ENCODE data around the gene FAM120A.

The FAM120A gene

DNA sequence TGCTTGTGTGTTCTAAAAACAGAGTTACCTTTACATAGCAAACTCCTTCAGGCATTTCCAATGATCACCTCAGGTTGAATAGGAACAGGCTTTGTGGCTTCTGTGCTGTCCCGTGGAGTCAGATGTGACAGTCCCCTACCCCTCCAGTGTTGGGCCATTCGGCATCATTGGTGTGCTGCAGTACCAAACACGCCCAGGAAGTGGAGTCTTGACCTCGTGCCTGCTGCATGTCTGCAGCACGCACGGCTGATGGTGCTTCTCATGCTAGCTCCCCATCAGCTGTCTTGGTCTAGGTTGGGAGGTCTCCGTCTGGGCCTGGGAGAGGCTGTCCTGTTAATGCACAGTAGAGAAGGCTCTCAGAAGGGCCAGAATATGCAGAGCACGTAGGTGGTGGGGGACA is 82.4 kb downstream of the FAM120A start:
- intact Hi-C loops (cut with DNase I), result no loop called here
- peak in 2 of 42 donors; percentile 17 to 55 for DNase-seq

DNA sequence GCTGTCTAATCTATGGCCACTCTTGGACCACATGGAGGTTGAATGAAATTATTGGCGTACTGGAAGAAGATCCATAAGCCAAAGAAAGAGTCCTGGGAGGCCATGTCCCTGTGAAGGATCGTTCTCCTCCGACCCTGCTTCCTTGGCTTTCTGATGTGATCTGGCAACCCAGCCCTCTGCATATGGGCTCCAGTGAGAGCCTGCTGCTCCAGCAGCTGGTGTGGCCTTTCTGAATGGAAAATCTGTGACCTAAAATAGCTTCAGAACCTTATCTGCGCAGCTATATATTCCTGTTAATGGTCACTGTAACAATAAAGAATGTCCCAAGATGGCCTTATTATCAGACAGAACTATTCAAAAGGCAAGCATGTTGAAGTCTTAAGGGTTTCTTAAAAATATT is 84.7 kb downstream of the FAM120A start:
- no peak for DNase-seq
- intact Hi-C loops (cut with DNase I), result no loop called here

DNA sequence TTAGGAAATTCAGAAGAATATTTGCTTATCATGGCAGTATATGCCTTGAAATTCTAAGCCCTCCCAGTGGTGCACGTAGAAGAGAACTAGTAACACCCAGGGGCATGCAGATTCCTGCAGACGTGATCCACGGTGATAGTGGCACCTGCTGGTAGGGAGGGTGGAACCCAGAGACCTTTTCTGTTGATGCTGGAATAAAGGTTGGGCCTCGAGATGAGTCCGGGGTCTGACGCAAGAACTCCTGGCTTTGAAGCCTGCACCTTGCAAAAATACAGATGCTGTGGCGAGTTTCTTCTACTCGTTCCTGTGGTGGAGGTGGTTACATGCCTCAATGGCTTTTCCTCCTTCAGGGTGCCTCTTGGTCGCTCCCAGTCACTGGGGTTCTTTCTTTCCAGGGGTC is 85.4 kb downstream of the FAM120A start:
- no peak for DNase-seq
- intact Hi-C loops (cut with DNase I), result no loop called here

DNA sequence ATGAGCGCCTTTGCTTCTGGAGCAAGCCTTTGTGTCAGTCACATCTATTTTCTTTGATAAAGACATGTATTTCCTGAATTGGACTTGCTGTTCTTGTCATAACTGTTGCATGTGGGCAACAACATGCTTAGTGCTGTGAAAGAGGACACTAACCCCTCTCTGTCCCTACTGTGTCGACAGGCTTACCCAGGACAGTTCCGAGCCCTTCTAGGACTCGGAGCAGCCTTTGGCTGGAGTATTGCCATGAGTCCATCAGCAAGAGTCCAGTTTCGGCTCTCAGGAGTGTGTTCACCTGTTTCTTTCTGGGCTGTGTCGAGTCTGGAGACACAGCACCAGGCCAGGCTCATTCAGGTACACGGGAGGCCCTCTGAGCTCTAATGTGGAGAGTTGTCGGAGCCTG is 88.8 kb downstream of the FAM120A start:
- intact Hi-C loops (cut with DNase I), result no loop called here
- no peak for DNase-seq

DNA sequence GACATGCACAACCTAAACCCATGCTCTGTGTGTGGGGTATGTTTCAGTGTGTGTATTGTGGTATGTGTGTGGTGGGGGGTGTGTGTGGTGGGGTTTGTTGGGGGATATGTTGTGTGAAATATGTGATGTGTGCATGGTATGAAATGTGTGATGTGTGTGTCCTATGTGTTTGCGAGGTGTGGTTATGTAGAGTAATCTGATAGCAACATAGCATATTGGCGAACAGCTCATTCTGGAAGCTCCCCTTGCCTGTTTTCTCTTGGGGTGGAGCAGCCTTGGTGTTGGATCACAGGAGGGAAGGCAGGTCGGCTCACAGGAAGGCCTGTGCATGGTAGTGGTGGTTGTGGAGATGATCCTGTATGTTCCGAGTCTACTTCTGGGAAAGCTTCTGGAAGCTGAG is 89.5 kb downstream of the FAM120A start:
- DNase-seq, result no peak
- intact Hi-C loops (cut with DNase I), result no loop called here

DNA sequence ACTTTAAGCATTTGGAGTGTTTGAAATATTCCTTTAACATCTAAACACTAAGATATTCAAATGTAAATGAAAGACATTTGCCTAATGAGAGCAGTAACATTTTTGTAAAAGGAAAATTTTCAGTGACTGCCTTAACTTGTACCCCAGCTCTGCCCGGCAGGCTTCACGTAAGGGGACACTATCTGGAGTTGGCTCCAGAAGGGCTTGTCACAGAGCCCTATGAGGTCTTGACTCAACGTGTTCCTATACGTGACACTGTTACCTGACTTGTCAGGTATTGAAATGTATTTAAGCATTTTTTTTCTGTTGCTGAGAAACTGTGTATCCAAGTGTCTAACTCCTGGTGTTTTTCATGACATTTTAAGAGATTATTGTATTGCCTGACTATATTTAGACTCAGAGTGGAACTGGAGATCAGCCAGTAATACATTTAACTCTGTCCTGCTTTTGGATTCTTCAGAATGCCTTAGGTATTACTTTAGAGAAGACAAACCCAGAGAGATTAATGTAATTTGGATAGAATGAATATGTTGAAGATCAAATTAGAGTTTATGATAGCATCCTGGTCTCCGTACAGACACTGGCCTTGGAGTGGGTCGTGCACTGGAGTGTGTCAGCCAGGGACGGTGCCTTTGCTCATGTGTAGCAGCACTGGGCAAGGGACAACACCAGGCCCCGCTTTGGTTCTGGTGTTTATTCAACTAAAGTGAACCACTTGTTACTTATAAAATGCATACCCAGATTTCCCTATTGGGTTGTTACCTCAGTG is 90.3 kb downstream of the FAM120A start:
- intact Hi-C loops (cut with DNase I), result no loop called here
- DNase-seq, result peak in 1 of 42 donors; percentile 42

DNA sequence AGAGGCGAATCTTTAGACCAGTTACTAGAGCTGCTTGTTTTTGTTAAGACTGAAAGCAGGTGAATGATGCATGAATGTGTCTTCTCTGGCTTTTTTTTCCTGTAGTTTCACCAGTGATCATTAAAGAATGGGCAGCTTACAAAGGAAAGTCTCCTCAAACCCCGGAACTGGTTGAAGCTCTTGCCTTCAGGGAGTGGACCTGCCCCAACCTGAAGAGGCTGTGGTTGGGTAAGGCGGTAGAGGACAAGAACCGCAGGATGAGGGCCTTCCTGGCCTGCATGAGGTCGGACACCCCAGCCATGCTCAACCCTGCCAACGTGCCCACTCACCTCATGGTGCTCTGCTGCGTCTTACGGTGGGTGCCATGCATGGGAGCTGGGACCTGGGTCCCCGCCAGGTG is 91.6 kb downstream of the FAM120A start:
- intact Hi-C loops (cut with DNase I), result no loop called here

DNA sequence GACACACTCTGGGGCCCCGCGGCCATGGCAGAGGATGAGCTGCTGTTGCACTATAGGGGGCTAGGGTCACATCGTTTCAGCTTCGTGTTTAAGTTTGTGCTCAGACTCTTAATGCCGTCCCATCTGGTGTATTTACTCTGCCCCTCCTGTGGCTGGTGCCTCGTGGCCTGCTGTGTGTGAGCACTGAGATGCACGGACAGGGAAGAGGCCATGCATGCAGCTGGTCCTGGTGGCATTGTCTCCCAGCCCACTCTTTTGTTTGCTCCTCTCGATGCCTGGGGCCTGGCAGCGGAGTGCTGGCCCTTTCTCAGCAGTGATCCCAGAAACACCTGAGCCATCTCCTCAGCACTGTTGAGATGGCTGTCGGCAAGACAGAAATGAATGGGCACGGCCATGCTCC is 94.9 kb downstream of the FAM120A start:
- intact Hi-C loops (cut with DNase I), result no loop called here
- DNase-seq, result no peak

More for the DNA sequence above, 91.6 kb downstream of the FAM120A start:
- DNase-seq, result no peak

DNA sequence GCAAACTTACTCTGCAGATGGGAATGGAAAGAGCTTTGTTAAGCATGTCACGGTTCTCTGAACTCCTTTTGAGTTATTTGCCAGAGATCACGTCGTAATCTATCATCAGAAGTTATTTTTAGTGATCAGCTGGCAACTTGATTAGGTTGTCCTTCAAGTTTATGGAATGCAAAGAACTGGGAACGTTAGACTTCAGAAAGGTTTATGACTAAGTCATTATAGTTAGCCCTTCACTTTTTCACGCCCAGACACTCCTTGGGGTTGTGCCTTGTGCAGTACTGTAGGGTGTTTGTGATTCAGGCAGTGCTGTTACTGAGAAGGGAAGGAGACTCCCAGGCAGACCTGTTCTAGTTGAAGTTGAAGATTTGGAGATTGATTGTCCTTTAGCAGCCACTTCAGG is 98.1 kb downstream of the FAM120A start:
- intact Hi-C loops (cut with DNase I), result no loop called here
- DNase-seq, result no peak

DNA sequence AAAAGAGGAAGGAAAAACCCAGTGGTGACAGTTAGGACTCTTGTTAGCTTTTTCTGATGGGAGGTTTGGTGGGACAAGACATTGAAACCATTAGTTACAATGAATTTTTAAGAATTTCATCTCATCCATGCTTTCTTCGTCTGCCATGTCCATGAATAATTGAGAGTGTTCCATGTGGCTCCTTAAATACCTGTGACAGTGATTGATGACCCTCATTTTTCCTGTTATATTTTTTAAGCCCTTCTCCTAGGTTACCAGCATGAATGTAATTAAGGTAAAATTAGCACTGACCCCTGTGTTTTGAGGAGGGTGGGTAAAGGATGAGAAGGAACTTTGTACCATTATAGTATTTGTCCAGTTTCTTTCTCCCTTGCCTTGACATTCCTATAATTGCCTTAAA is 101.4 kb downstream of the FAM120A start:
- intact Hi-C loops (cut with DNase I), result no loop called here
- no peak for DNase-seq

DNA sequence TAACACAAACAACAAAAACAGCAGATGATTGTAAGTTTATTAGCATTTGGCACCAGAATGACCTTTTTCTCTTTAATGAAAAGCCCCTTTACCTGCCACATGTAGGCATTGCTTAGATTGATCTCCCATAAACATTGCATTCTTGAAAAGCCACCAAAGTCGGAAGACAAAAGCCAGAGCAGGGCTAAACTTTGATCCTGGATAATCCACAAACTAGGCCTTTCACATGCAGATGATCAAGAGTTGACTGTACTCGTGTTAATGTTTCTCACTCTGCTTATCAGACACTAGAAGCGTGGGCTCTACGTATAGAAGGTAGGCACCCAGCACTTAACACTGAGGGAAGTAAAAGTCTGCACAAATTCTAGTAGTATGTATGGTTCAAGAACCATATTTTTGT is 103.9 kb downstream of the FAM120A start:
- intact Hi-C loops (cut with DNase I), result no loop called here
- no peak for DNase-seq

DNA sequence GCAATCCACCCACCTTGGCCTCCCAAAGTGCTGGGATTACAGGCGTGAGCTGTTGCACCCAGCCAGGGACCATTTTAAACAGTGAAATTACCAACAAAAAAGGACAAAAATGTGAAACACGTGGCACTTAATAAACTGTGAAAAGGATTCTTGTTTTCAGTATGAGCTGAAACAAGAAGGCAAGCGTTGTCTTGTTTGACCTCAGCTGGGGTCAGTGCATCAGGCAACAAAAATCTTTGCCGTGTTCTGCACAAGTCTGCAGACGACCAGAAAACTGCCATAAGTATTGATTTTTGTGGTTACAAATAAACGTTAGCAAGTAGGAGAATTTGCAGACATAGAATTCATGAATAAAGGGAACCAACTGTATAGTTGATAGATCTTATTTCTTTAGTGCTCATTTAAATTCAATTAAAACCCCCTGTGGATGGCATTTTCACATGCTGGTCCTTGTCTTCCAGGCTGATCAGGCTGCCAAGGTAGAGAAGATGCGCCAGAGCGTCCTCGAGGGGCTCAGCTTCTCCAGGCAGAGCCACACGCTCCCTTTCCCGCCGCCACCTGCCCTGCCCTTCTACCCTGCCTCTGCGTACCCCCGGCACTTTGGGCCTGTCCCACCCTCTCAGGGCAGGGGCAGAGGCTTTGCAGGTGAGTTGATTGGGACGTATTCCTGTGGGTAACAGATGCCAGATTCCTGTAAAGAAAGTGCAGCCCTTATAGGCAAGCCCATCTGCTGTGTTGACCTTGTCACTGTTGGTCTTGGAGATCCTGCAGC is 106.1 kb downstream of the FAM120A start:
- peak in 1 of 42 donors; percentile 41 for DNase-seq
- intact Hi-C loops (cut with DNase I), result no loop called here

DNA sequence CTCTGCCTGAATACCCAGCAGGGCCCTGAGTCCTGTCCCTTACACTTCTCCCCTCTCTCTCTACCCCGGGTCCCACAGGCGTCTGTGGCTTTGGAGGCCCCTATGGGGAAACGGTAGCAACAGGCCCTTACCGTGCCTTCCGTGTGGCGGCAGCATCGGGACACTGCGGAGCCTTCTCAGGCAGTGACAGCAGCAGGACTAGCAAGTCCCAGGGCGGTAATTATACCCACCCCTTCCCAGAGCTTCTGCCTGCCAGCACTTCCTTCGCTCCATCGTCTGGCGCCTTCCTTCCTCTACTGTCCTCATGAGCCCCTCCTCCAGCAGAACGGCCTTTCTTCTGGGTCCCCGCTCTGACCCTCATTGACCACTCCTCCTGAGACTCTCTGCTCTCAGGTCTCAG is 107.0 kb downstream of the FAM120A start:
- intact Hi-C loops (cut with DNase I), result no loop called here
- DNase-seq, result no peak

DNA sequence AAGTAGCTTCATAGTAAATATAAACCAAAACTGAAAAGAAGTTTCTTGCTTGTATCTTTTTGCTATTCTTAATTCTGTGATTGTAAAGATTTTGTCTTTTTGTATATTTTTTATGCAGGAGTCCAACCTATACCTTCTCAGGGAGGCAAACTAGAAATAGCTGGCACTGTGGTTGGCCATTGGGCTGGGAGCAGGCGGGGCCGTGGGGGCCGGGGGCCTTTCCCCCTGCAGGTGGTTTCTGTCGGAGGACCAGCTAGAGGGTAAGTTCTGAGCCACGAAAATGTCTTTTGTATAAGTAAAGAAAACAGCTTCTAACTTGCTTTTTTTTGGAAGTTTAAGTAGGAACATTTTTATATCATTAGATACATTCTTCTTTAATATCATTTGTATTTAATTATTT is 109.5 kb downstream of the FAM120A start:
- no peak for DNase-seq
- intact Hi-C loops (cut with DNase I), result loop anchor here (10.0 kb wide), 1 partner anchor 406 kb away; no protein-coding TSS in a partner anchor

DNA sequence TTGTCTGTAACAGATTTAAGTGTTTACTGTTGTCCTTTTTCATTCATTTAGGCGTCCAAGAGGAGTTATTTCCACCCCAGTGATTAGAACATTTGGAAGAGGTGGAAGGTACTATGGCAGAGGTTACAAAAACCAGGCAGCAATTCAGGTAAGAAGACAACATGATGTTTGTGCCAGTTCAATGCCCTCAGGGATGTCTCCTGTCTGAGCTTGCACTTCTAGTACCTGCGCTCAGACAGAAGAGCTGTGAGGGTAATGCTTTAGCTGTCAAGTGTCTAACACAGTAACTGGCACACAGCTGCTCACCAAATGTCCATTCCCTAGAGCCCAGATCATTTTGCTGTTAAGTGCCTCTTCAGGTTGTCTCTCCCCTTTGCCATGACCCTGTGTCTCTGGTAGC is 110.7 kb downstream of the FAM120A start:
- intact Hi-C loops (cut with DNase I), result loop anchor here (10.0 kb wide), 1 partner anchor 407 kb away; no protein-coding TSS in a partner anchor
- no peak for DNase-seq

DNA sequence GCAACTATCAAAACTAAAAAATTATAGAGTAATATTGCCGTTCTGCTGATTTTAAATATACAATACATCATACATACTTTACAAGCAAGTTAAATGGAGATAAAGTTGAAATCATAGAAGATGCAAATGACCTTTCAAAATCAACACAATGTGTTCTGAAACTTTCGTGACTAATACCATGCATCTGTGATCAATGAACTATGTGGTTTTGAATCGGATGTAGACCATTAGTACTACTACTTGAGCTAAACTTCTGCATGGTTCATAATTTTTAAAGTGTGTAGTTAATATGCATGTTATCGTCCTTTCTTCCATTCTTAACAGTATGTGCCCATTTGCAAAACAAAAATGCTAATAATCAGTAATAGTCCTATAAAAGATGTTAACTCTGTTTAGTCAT is 113.6 kb downstream of the FAM120A start:
- intact Hi-C loops (cut with DNase I), result loop anchor here (10.0 kb wide), 1 partner anchor 410 kb away; no protein-coding TSS in a partner anchor
- no peak for DNase-seq

DNA sequence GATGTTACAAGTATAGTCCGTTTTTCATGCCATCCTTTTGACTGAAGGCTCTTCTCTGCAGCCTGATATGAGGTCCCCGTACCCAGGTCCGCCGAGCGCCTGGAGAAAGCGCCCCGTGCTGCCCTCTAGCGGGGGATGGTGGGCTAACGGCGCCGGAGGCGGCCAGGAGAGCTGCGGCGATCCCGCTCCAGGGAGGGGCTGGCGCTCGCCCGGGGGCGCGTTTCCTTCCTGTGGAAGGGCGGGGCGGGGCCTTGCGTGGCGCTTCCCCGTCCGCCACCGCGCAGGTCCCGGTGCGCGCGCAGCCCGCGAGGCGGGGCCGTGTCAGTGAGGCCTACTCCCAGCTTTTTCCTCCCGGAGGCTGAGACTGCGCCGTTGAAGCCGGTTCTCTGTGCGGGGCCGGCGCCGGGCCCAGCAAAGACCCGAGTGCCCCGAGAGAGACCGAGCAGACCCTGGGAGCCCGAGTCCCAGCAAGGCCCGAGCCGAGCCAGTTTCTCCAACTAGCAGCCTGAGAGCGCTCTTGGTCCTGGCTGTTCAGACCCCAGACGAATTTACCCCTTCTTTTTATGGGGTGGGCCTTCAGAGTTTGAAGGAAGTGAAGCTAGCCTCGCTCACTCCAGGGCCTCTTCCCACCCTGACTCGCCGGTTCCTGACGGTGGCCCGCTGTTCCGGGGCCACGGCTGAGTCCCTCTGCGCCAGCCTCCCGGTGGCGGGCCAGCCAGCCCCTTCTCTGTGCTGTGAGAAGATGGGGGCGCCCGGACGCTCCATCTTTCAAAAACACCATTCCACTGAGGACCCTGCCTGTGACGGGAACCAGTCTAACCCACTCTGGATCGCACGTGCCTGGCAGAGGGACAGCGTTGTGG is 115.2 kb downstream of the FAM120A start:
- peak; percentile 94 to 100 (median 99) for DNase-seq
- intact Hi-C loops (cut with DNase I), result loop anchor here (2.0 to 10.0 kb wide), 2 partner anchors 114 to 412 kb away; partner anchors contain the start of gene FAM120AOS

DNA sequence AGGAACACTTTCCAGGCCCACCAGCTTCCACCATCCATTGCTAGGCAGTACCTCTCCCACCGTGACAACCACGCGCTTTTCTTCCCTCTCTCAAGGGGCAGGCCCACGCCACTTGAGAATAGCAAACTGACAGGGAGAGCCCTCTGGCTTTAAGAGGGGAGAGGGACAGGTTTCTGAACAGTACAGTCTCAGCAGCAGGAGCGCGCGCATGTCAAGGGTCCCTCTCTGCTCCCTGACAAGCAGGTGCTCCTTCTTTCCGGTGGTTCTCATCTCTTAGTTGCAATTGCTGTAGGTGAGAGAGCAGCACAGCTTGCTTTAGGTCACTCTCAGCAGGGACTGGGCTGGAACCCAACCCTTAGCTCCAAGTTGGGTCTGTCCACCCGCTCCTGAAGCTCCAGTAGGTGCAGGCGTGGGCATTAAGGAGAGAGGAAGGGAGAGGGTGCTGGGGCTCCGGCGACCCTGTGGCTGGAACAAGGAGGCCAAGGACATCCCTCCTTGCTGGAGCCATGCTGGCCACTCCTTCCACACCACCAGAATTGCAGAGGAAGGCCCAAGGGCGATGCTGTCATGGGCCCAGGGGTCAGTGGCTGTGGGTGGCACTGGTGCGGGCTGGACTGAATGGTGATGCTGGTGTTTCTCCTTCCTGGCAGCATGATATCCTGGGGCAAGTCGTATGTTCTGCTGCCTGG is 115.9 kb downstream of the FAM120A start:
- peak in 15 of 42 donors; percentile 19 to 70 (median 45) for DNase-seq
- intact Hi-C loops (cut with DNase I), result loop anchor here (2.0 to 10.0 kb wide), 2 partner anchors 115 to 413 kb away; partner anchors contain the start of gene FAM120AOS

DNA sequence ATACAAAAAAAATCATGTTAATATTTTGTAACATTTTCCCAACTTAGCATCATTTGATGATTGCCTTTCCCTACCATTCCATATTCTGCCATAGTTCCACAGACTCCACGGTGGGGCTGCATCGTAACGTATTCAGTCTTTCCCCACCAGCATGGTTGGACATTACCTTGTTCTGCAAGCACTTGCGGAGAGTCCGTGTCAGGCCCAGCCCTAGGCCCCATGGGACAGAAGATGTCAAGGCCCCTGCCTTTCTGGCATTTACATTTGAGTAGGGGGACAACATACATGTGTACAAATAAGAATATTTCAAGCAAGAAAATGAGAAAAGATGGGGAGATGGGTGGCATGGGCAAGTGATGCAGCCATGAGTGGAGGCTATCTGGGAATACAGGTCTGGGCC is 116.7 kb downstream of the FAM120A start:
- intact Hi-C loops (cut with DNase I), result loop anchor here (10.0 kb wide), 1 partner anchor 413 kb away; no protein-coding TSS in a partner anchor
- DNase-seq, result no peak
